AG04449 (cell line): Measurements from ENCODE around the gene HSPB7.
"Not testable (repeated sequence)": the region's sequence is repeated elsewhere in the genome, so short reads cannot be mapped to it uniquely, and the experiment has no call there.

Experiments used
- CTCF ChIA-PET: fragments of 350-600 bp; formaldehyde crosslinking; extraction: SDS; loops from one replicate; lab custom pipeline; 2021; ENCODE audit warnings: antibody characterized with exemption; lab: Yijun Ruan, JAX
- POLR2A ChIA-PET: fragments of 400-600, 350-600 bp; formaldehyde crosslinking; extraction: SDS; loops from one replicate; lab custom pipeline; 2020; ENCODE audit warnings: antibody characterized with exemption, inconsistent platforms; lab: Yijun Ruan, JAX
- DNase-seq: peaks from one replicate; pipeline ENCODE4 v3.0.0-alpha.2; 2010; ENCODE audit warnings: low read depth, low spot score
- H3K4me3 ChIP-seq: 2 replicates; pipeline ENCODE4 v1.5.1; 2011; ENCODE audit warnings: low read depth, mild to moderate bottlenecking, control low read depth, low read length
- CTCF ChIP-seq: IDR thresholded peaks from one replicate; pipeline ENCODE4 v1.5.1; 2011; ENCODE audit warnings: mild to moderate bottlenecking, moderate library complexity, low read length, control low read depth, inconsistent platforms; ENCODE audit not compliant: insufficient read depth; ENCODE audit errors: missing control alignments

The HSPB7 gene

GRCh38 chr1:16022393-16022792 is 4.5 kb upstream of the HSPB7 start:
- DNase-seq: no peak
- POLR2A ChIA-PET: no interaction called here
- no peak for TF ChIP-seq CTCF
- CTCF ChIA-PET: interaction anchor here (1.1 to 8.1 kb wide), 2 partner anchors 15 to 230 kb away, joined by 4 to 97 read pairs; no protein-coding TSS in a partner anchor
- no peak overlapping the region for H3K4me3 ChIP-seq

- no peak for DNase-seq
- ChIA-PET POLR2A (no interaction called here), CTCF (interaction anchor here (1.1 to 8.1 kb wide), 2 partner anchors 14 to 230 kb away, joined by 4 to 97 read pairs; no protein-coding TSS in a partner anchor)
- no peak within 1 kb of the TSS for H3K4me3 ChIP-seq
- no peak for TF ChIP-seq CTCF
Observed at GRCh38 chr1:16021681-16022080, 3.8 kb upstream of the HSPB7 start, which contains the start of gene CLCNKA. TSS of gene CLCNKA (plus strand) at chr1:16022036. CDS start at chr1:16022620, 584 bp downstream.

- POLR2A ChIA-PET, H3K4me3 ChIP-seq, DNase-seq: not testable (repeated sequence)
- CTCF ChIA-PET: interaction anchor here (1.1 to 8.1 kb wide), 3 partner anchors 13 to 53 kb away, joined by 3 to 97 read pairs (median 17); partner anchors contain the start of gene FAM131C
Observed at GRCh38 chr1:16020878-16021277, 3.0 kb upstream of the HSPB7 start.

GRCh38 chr1:16020325-16020724 is 2.5 kb upstream of the HSPB7 start:
- CTCF ChIA-PET: interaction anchor here (0.9 to 8.1 kb wide), 7 partner anchors 11 to 228 kb away, joined by 3 to 97 read pairs (median 4); partner anchors contain the start of gene FAM131C
- DNase-seq: no peak
- no peak overlapping the region for H3K4me3 ChIP-seq
- TF ChIP-seq CTCF: no peak
- POLR2A ChIA-PET: no interaction called here

GRCh38 chr1:16019644-16020277 is 1.9 kb upstream of the HSPB7 start:
- no peak overlapping the region for H3K4me3 ChIP-seq
- no peak for DNase-seq
- TF ChIP-seq CTCF: no peak
- ChIA-PET POLR2A (no interaction called here), CTCF (interaction anchor here (0.9 to 8.1 kb wide), 8 partner anchors 12 to 228 kb away, joined by 3 to 97 read pairs (median 10); partner anchors contain the start of gene FAM131C)

- TF ChIP-seq CTCF: no peak
- ChIA-PET CTCF (interaction anchor here (0.8 to 8.1 kb wide), 10 partner anchors 7 to 227 kb away, joined by 3 to 97 read pairs (median 6); partner anchors contain the start of gene FAM131C), POLR2A (no interaction called here)
- no peak overlapping the region for H3K4me3 ChIP-seq
- DNase-seq: no peak
Observed at GRCh38 chr1:16018749-16019643, 1.2 kb upstream of the HSPB7 start.
